Measurements from ENCODE around the gene ARL6IP4. TPM values are rescaled to one million over a fixed set of nuclear protein-coding genes. Genes with fewer than 3 reads are reported as not detected.

The ARL6IP4 gene
- total RNA-seq, 1 experiment from 2014 or later, result 132 TPM

- Histone ChIP-seq H3K79me1 (ENCODE audit: insufficient read depth, low read depth, low read length, poor library complexity, severe bottlenecking) (no peaks in the 10 kb centered on the region), H4K8ac (replicated peaks; ENCODE audit: insufficient read length, low read depth, low read length) (no peak overlapping the region), H2BK120ac (ENCODE audit: low read depth, low read length, poor library complexity, severe bottlenecking) (no peak overlapping the region), H3K79me2 (ENCODE audit: insufficient read depth, low read length) (no peaks in the 10 kb centered on the region), H3K4me2 (ENCODE audit: insufficient read depth, insufficient read length, low read length) (peak overlapping the region; percentile 79), H2AFZ (ENCODE audit: low read length) (no peak overlapping the region), H3K14ac (ENCODE audit: insufficient read depth, low read length) (0 out of 2 replicates have a peak overlapping the region, but pooled peaks have one; percentile 84), H3K27ac (ENCODE audit: insufficient read length, low read depth, low read length) (no peak overlapping the region), H4K91ac (ENCODE audit: insufficient read length, low read depth, low read length) (no peak overlapping the region), H3K56ac (ENCODE audit: insufficient read length, low read depth, low read length) (no peak overlapping the region), H4K5ac (ENCODE audit: insufficient read length, low read depth, low read length) (no peak overlapping the region), H3K23ac (ENCODE audit: insufficient read length, low read depth, low read length) (no peak overlapping the region), H3K23me2 (ENCODE audit: insufficient read length, low read depth, low read length, poor library complexity, severe bottlenecking) (peaks cover 20% of the 10 kb centered on the region), H2BK15ac (ENCODE audit: low read depth, low read length) (no peak overlapping the region), H2BK20ac (ENCODE audit: low read depth, low read length, poor library complexity, severe bottlenecking) (no peak overlapping the region), H2BK12ac (ENCODE audit: insufficient read length, low read depth, low read length) (no peak overlapping the region), H3K4me1 (ENCODE audit: insufficient read depth, low read length) (peaks cover 8% of the 10 kb centered on the region; the same call in 1 of the 2 replicates), H2AK5ac (ENCODE audit: insufficient read length, low read length) (no peak overlapping the region), H3K4ac (ENCODE audit: low read depth, low read length) (no peak overlapping the region), H3K18ac (ENCODE audit: insufficient read length, low read depth, low read length) (peak overlapping the region; percentile 65), H2BK5ac (ENCODE audit: insufficient read length, low read length) (no peak overlapping the region), H3T11ph (ENCODE audit: low read length) (no peak overlapping the region), H3K9ac (ENCODE audit: extremely low read depth, insufficient read length, low read length) (peak overlapping the region; percentile 62), H3K27me3 (ENCODE audit: insufficient read depth, low read length) (no peaks in the 10 kb centered on the region), H3K9me3 (ENCODE audit: control insufficient read depth, low read depth, low read length) (no peaks in the 10 kb centered on the region), H4K20me1 (ENCODE audit: control insufficient read depth, insufficient read depth, insufficient read length) (no peaks in the 10 kb centered on the region)
- TF ChIP-seq, protein P1, sequence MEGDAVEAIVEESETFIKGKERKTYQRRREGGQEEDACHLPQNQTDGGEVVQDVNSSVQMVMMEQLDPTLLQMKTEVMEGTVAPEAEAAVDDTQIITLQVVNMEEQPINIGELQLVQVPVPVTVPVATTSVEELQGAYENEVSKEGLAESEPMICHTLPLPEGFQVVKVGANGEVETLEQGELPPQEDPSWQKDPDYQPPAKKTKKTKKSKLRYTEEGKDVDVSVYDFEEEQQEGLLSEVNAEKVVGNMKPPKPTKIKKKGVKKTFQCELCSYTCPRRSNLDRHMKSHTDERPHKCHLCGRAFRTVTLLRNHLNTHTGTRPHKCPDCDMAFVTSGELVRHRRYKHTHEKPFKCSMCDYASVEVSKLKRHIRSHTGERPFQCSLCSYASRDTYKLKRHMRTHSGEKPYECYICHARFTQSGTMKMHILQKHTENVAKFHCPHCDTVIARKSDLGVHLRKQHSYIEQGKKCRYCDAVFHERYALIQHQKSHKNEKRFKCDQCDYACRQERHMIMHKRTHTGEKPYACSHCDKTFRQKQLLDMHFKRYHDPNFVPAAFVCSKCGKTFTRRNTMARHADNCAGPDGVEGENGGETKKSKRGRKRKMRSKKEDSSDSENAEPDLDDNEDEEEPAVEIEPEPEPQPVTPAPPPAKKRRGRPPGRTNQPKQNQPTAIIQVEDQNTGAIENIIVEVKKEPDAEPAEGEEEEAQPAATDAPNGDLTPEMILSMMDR (conservative IDR thresholded peaks at IDR 0.05), result no peak
- H3K27me3 Mint-ChIP-seq (ENCODE audit: low read depth), result no peaks in the 10 kb centered on the region
- DNase-seq, result no peak
- no CpG with 5 or more reads among the region's 7 CpGs for WGBS (ENCODE audit: extremely low coverage, insufficient read length, low lambda C conversion rate)
- peak overlapping the region in 2 of 3 experiments; percentile 85; a peak in 2 of 7 replicates for H3K27ac Mint-ChIP-seq
- H3K36me3 Mint-ChIP-seq (ENCODE audit: insufficient read depth in 1 of 3, low read depth in 3 of 3), result peaks cover 0 to 20% (median 8%) of the 10 kb centered on the region in 3 experiments; a peak in 4 of 7 replicates
- H3K4me3 Mint-ChIP-seq, result peak overlapping the region; percentile 88 to 93
- H3K4me1 Mint-ChIP-seq, result peaks cover 18 to 41% of the 10 kb centered on the region in 2 experiments
- H3K9me3 Mint-ChIP-seq, result no peaks in the 10 kb centered on the region
These were observed 636 bp upstream of the ARL6IP4 start for GRCh38 chr12:122979908-122980182.
